K562 (cell line): ENCODE data around the gene ZDHHC18. TPM values are rescaled to one million over a fixed set of nuclear protein-coding genes. Genes with fewer than 3 reads are reported as not detected.

Experiments
- ATAC-seq: fragments of 200-7000 bp; cut with Tn5 transposase; 3 replicates; pipeline ENCODE4 v1.9.1; 2020; ENCODE audit warnings: moderate library complexity
- BruUV-seq: library from RNA; stranded (reverse); fragments of 400-500 nt; replicated peaks from 2 replicates; lab custom pipeline; 2021; lab: Mats Ljungman, UMichigan
- CTCF ChIA-PET: fragments of 300-600 bp; formaldehyde crosslinking; extraction: SDS; loops from one replicate; lab custom pipeline; 2021; ENCODE audit warnings: low intra/inter-chr PET ratio; lab: Yijun Ruan, JAX
- POLR2A ChIA-PET: fragments of 300-600, 350-650 bp; sonication (Branson Sonifier 250); formaldehyde crosslinking; extraction: SDS; loops from one replicate; lab custom pipeline; 2021; ENCODE audit warnings: antibody characterized with exemption, inconsistent platforms; lab: Yijun Ruan, JAX
- DNase-seq, 4 experiments: peaks; one replicate each; pipeline versions ENCODE4 v3.0.0 to v3.0.0-alpha.2; 2011 to 2018; ENCODE audit warnings: low spot score in 3 of 4, mixed read lengths in 3 of 4; ENCODE audit errors: extremely low read depth in 1 of 4
- FAIRE-seq: peaks from 2 replicates; lab custom pipeline; 2011; peaks lifted over from hg19 to GRCh38; lab: Jason Lieb, UNC
- H2AFZ ChIP-seq: 2 replicates; pipeline ENCODE4 v1.6.0; 2011; ENCODE audit warnings: low read depth, low read length, control low read depth, inconsistent platforms
- H3K27ac ChIP-seq: fragments of 200-600 bp; 3 replicates; pipeline ENCODE4 v1.8.0; 2011; ENCODE audit warnings: low read depth, mild to moderate bottlenecking, control low read depth, inconsistent platforms, low read length, moderate library complexity, mixed read lengths; ENCODE audit errors: extremely low read depth
- H3K27me3 ChIP-seq, 2 experiments: fragments of 300-600 bp in 1 of 2; 2 replicates in 1 of 2; 3 replicates in 1 of 2; pipeline versions ENCODE4 v1.6.0 to v1.8.0; 2011; ENCODE audit warnings: inconsistent platforms in 2 of 2, low read length in 2 of 2, mild to moderate bottlenecking in 1 of 2, mixed read lengths in 1 of 2, moderate library complexity in 1 of 2; ENCODE audit not compliant: control insufficient read depth in 2 of 2, insufficient read depth in 2 of 2
- H3K36me3 ChIP-seq: fragments of 300-600 bp; 3 replicates; pipeline ENCODE4 v1.8.0; 2011; ENCODE audit warnings: mild to moderate bottlenecking, low read length, inconsistent platforms; ENCODE audit not compliant: control insufficient read depth, insufficient read depth
- H3K4me1 ChIP-seq, 2 experiments: fragments of 200-600 bp in 1 of 2; replicated peaks in 1 of 2; 2 replicates in 1 of 2; 3 replicates in 1 of 2; pipeline versions ENCODE4 v1.5.1 to v1.8.0; 2011; ENCODE audit warnings: inconsistent platforms in 2 of 2, low read length in 2 of 2, mild to moderate bottlenecking in 1 of 2, mixed read lengths in 1 of 2, moderate library complexity in 1 of 2; ENCODE audit not compliant: control insufficient read depth in 2 of 2, insufficient read depth in 2 of 2
- H3K4me2 ChIP-seq: 2 replicates; pipeline ENCODE4 v1.6.1; 2011; ENCODE audit warnings: low read length, control low read depth, inconsistent platforms, mixed read lengths; ENCODE audit not compliant: insufficient read depth
- H3K4me3 ChIP-seq: fragments of 200-600 bp; sonication (generic), shearing (Covaris generic); 2 replicates; pipeline ENCODE4 v1.5.1; 2016; ENCODE audit warnings: control low read depth, inconsistent platforms
- H3K79me2 ChIP-seq: fragments of 200-600 bp; 3 replicates; pipeline ENCODE4 v1.8.0; 2011; ENCODE audit warnings: low read length, inconsistent platforms; ENCODE audit not compliant: control insufficient read depth, insufficient read depth
- H3K9ac ChIP-seq, 2 experiments: 2 replicates each; pipeline versions ENCODE4 v1.6.0 to v1.6.1; 2011; ENCODE audit warnings: low read depth in 2 of 2, low read length in 2 of 2, control low read depth in 1 of 2, inconsistent platforms in 1 of 2, mild to moderate bottlenecking in 1 of 2, mixed read lengths in 1 of 2; ENCODE audit not compliant: insufficient read depth in 1 of 2
- H3K9me1 ChIP-seq: one replicate; pipeline ENCODE4 v1.6.0; 2011; ENCODE audit warnings: inconsistent platforms, mild to moderate bottlenecking, low read length, moderate library complexity; ENCODE audit not compliant: control insufficient read depth, insufficient read depth
- H3K9me3 ChIP-seq: replicated peaks from 2 replicates; pipeline ENCODE4 v1.5.1; 2011; ENCODE audit warnings: low read depth, low read length, inconsistent platforms; ENCODE audit not compliant: control insufficient read depth, insufficient read depth
- H4K20me1 ChIP-seq: replicated peaks from 2 replicates; pipeline ENCODE4 v1.6.1; 2011; ENCODE audit warnings: low read length, inconsistent platforms, mixed read lengths; ENCODE audit not compliant: control insufficient read depth, insufficient read depth
- HLTF ChIP-seq: fragments of 450-650 bp; IDR thresholded peaks from 2 replicates; pipeline ENCODE4 v1.6.1; 2016
- MAX ChIP-seq: sonication (generic); formaldehyde crosslinking; IDR thresholded peaks from 2 replicates; pipeline ENCODE4 v1.9.0; 2022; ENCODE audit warnings: mild to moderate bottlenecking, missing genetic modification reagents
- MLLT1 ChIP-seq, 2 experiments: fragments of 450-650 bp; IDR thresholded peaks; 2 replicates each; pipeline ENCODE4 v1.6.1; 2016
- PCBP2 ChIP-seq: fragments of 200-400 bp; formaldehyde crosslinking; IDR thresholded peaks from 2 replicates; pipeline ENCODE4 v1.6.1; 2018; ENCODE audit warnings: low read length, low read depth, mild to moderate bottlenecking, moderate library complexity; ENCODE audit not compliant: poor library complexity, severe bottlenecking
- POLR2A ChIP-seq: fragments of 450-650 bp; conservative IDR thresholded peaks from 2 replicates; pipeline ENCODE4 v1.6.1; 2016
- RB1 ChIP-seq: fragments of 450-650 bp; IDR thresholded peaks from 2 replicates; pipeline ENCODE4 v1.6.1; 2017; ENCODE audit warnings: low read depth, mild to moderate bottlenecking
- ZBED1 ChIP-seq: IDR thresholded peaks from 2 replicates; pipeline ENCODE4 v1.6.1; 2014
- ZNF12 ChIP-seq: sonication (generic); formaldehyde crosslinking; IDR thresholded peaks from 2 replicates; pipeline ENCODE4 v1.4.0; 2020; ENCODE audit warnings: mild to moderate bottlenecking, missing genetic modification reagents
- ZNF134 ChIP-seq: fragments of 250-450 bp; sonication (Bioruptor Pico); conservative IDR thresholded peaks from 2 replicates; pipeline ENCODE4 v1.4.0; 2020
- ZNF75A ChIP-seq: fragments of 450-650 bp; formaldehyde crosslinking; IDR thresholded peaks from 2 replicates; pipeline ENCODE4 v1.4.0; 2020; ENCODE audit warnings: mild to moderate bottlenecking
- WGBS: fragments of 100-300 bp; shearing (Covaris generic); methylation state at CpG from one replicate; pipeline ENCODE4 v1.1.6; 2016; ENCODE audit warnings: low coverage, mixed read lengths; ENCODE audit not compliant: insufficient coverage; ENCODE audit errors: missing lambda C conversion rate; 5-methylcytosine and 5-hydroxymethylcytosine counted together
- in situ Hi-C: fragments of 300-500 bp; cut with MboI; formaldehyde crosslinking; loops from 4 replicates; pipeline ENCODE4 v1.15.0; 2018; ENCODE audit warnings: inconsistent platforms, mixed read lengths
- intact Hi-C: fragments of 100-400 bp; cut with micrococcal nuclease; formaldehyde crosslinking; loops from 2 replicates; pipeline ENCODE4 v1.14.2; 2022
- polyA plus RNA-seq, 8 experiments: library from polyadenylated mRNA; depleted of rRNA in 4 of 8; stranded (reverse) in 5 of 8; unstranded in 3 of 8; fragments of >200 nt; fragmentation: Nextera tagmentation in 2 of 8; fragmentation: Illumina TruSeq in 1 of 8; extraction: Ambion mirVana in 2 of 8; extraction: Trizol in 1 of 8; gene quantifications; 2 replicates each; pipeline versions ENCODE4 v1.2.1 to v1.2.3, GENCODE V29; 2011 to 2014; ENCODE audit warnings: inconsistent platforms in 1 of 8, missing spikeins in 1 of 8
- total RNA-seq, 7 experiments: library from RNA; depleted of rRNA in 6 of 7; stranded (reverse); fragments of >200 nt in 6 of 7; fragmentation: Illumina TruSeq in 2 of 7; extraction: Trizol in 2 of 7; gene quantifications; 2 replicates each; pipeline versions ENCODE4 v1.2.1 to v1.2.3, GENCODE V29; 2011 to 2021; ENCODE audit warnings: low replicate concordance in 1 of 7
- TF ChIP-seq, protein P1 (sequence below): sonication (generic); formaldehyde crosslinking; IDR thresholded peaks from 2 replicates; pipeline ENCODE4 v1.8.0; 2022; ENCODE audit warnings: mild to moderate bottlenecking, missing genetic modification reagents, borderline replicate concordance
- TF ChIP-seq, protein P2 (sequence below): fragments of 450-650 bp; formaldehyde crosslinking; IDR thresholded peaks from 2 replicates; pipeline ENCODE4 v1.4.0; 2022; ENCODE audit warnings: missing genetic modification characterization

ZDHHC18 gene
- total and polyA plus RNA-seq, 9 of the 15 experiments (the other 6 are each of a cell fraction or from before 2014, with no cell fraction given): 0.42 to 35.6 (median 15.8) TPM

DNA sequence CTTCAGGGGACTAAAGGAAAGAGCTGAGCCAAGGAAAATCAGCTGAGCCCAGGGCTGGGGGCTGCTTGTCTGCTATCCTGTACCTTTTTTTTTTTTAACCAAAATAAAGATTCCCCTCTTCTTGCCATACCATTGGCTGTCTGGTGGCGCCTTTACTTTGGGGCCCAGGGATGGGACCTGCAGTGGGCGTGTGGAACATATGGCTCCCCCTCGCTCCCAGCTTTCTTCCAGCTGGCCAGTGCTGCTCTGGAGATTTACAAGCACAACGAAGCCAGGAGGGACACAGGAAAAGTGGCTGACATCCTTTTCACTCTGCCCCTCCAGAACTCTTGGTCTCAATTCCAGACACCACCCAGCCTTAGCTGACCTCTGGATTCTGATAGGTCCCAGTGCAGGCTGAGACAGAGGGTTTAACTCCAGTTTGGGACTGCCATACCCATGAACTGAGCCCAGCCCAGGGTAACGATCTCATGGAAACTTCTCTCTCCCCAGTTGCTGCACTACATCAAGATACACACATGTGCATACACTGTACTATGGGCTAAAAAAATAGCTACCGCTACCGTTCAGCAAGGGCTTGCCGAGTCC, 31.1 kb downstream of the ZDHHC18 start:
- no peak overlapping the region for H3K9ac ChIP-seq
- DNase-seq: no peak
- H2AFZ ChIP-seq: no peak overlapping the region
- TF ChIP-seq ZBED1: no peak
- TF ChIP-seq ZNF12 (CRISPR knock-in tag): no peak
- TF ChIP-seq PCBP2: no peak
- TF ChIP-seq MAX (CRISPR knock-in tag): no peak
- TF ChIP-seq ZNF75A (CRISPR knock-in tag): no peak
- no peak for TF ChIP-seq RB1
- no peak for TF ChIP-seq MLLT1 (IDR thresholded peaks at IDR 0.05)
- TF ChIP-seq ZNF134 (CRISPR knock-in tag): no peak
- TF ChIP-seq, protein P1, sequence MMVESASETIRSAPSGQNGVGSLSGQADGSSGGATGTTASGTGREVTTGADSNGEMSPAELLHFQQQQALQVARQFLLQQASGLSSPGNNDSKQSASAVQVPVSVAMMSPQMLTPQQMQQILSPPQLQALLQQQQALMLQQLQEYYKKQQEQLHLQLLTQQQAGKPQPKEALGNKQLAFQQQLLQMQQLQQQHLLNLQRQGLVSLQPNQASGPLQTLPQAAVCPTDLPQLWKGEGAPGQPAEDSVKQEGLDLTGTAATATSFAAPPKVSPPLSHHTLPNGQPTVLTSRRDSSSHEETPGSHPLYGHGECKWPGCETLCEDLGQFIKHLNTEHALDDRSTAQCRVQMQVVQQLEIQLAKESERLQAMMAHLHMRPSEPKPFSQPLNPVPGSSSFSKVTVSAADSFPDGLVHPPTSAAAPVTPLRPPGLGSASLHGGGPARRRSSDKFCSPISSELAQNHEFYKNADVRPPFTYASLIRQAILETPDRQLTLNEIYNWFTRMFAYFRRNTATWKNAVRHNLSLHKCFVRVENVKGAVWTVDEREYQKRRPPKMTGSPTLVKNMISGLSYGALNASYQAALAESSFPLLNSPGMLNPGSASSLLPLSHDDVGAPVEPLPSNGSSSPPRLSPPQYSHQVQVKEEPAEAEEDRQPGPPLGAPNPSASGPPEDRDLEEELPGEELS (CRISPR knock-in tag): no peak
- TF ChIP-seq, protein P2, sequence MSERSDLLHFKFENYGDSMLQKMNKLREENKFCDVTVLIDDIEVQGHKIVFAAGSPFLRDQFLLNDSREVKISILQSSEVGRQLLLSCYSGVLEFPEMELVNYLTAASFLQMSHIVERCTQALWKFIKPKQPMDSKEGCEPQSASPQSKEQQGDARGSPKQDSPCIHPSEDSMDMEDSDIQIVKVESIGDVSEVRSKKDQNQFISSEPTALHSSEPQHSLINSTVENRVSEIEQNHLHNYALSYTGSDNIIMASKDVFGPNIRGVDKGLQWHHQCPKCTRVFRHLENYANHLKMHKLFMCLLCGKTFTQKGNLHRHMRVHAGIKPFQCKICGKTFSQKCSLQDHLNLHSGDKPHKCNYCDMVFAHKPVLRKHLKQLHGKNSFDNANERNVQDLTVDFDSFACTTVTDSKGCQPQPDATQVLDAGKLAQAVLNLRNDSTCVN (CRISPR knock-in tag): no peak
- no peak for TF ChIP-seq POLR2A
- no peak for TF ChIP-seq HLTF
- ATAC-seq: no peak
- no peak for FAIRE-seq
- no peaks in the 10 kb centered on the region for H3K27me3 ChIP-seq
- no peaks in the 10 kb centered on the region for H3K79me2 ChIP-seq
- 0 out of 2 replicates have a peak, but pooled peaks cover 7% of the 10 kb centered on the region for H4K20me1 ChIP-seq
- H3K27ac ChIP-seq: no peak overlapping the region
- no peak overlapping the region for H3K4me2 ChIP-seq
- peaks cover 8% of the 10 kb centered on the region for H3K9me1 ChIP-seq
- no peaks in the 10 kb centered on the region for H3K9me3 ChIP-seq
- H3K36me3 ChIP-seq: peaks cover 30% of the 10 kb centered on the region; the same call in 2 of the 3 replicates
- in situ Hi-C loops: no loop called here
- no TSS peak for BruUV-seq
- peaks cover 4 to 12% of the 10 kb centered on the region in 2 experiments; a peak in 3 of 5 replicates for H3K4me1 ChIP-seq
- 64% methylated on average over 8 of the region's 8 CpGs for WGBS
- POLR2A ChIA-PET: interaction anchor here (0.6 to 2.0 kb wide), 5 partner anchors 8 to 1376 kb away, joined by 4 to 16 read pairs (median 4); no protein-coding TSS in a partner anchor
- intact Hi-C loops: no loop called here
- no peak overlapping the region for H3K4me3 ChIP-seq
- CTCF ChIA-PET: no interaction called here
